Right forelimb (tissue), 1 donor: ENCODE measurements around the gene MRPL43.
A peak's percentile ranks its signal among the peaks of the same experiment; 100 is the strongest.
"Not testable (repeated sequence)": the region's sequence is repeated elsewhere in the genome, so short reads cannot be mapped to it uniquely, and the experiment has no call there.

Experiments used
- DNase-seq: peaks from one replicate; pipeline ENCODE4 v3.0.0-alpha.2; 2018

The MRPL43 gene

GRCh38 chr10:100981178-100981772, 6.0 kb downstream of the MRPL43 start:
- no peak for DNase-seq

- no peak for DNase-seq
Observed at GRCh38 chr10:100980711-100981110, 6.6 kb downstream of the MRPL43 start.

GRCh38 chr10:100980311-100980710, 7.0 kb downstream of the MRPL43 start:
- no peak for DNase-seq

GRCh38 chr10:100979791-100980272, 7.5 kb downstream of the MRPL43 start:
- no peak for DNase-seq

GRCh38 chr10:100978901-100979195, 8.4 kb downstream of the MRPL43 start:
- DNase-seq, result no peak

GRCh38 chr10:100978121-100978900, 9.0 kb downstream of the MRPL43 start:
- DNase-seq, result no peak

GRCh38 chr10:100977436-100977835, 9.9 kb downstream of the MRPL43 start:
- DNase-seq, result no peak

GRCh38 chr10:100976906-100977305, 10.4 kb downstream of the MRPL43 start:
- no peak for DNase-seq

- not testable (repeated sequence) for DNase-seq
Observed at GRCh38 chr10:100975397-100975796, 11.9 kb downstream of the MRPL43 start.

- DNase-seq, result no peak
Observed at GRCh38 chr10:100972904-100973535, 14.3 kb downstream of the MRPL43 start.

GRCh38 chr10:100972115-100972903, 15.0 kb downstream of the MRPL43 start:
- DNase-seq, result no peak

- no peak for DNase-seq
Observed at GRCh38 chr10:100970914-100971811, 16.1 kb downstream of the MRPL43 start.

- no peak for DNase-seq
Observed at GRCh38 chr10:100970076-100970913, 17.0 kb downstream of the MRPL43 start.

GRCh38 chr10:100969187-100970075, 17.9 kb downstream of the MRPL43 start, which contains the start of gene SEMA4G:
Gene SEMA4G (plus strand): TSS chr10:100969504. CDS start chr10:100972913, 3,409 bp downstream.
- peak; percentile 67 for DNase-seq

GRCh38 chr10:100968863-100969186, 18.5 kb downstream of the MRPL43 start:
- no peak for DNase-seq

GRCh38 chr10:100968062-100968736, 19.1 kb downstream of the MRPL43 start:
- DNase-seq, result no peak

GRCh38 chr10:100967332-100967731, 20.0 kb downstream of the MRPL43 start:
- DNase-seq, result no peak

GRCh38 chr10:100966887-100967286, 20.4 kb downstream of the MRPL43 start:
- DNase-seq, result no peak

GRCh38 chr10:100965820-100966219, 21.5 kb downstream of the MRPL43 start:
- no peak for DNase-seq

- DNase-seq, result no peak
Observed at GRCh38 chr10:100963826-100964225, 23.5 kb downstream of the MRPL43 start.
